ENCODE measurements around the gene WDR86. TPM values are rescaled to one million over a fixed set of nuclear protein-coding genes. Genes with fewer than 3 reads are reported as not detected.

Gene WDR86
- total and polyA plus RNA-seq, 2 of the 8 experiments (the other 6 are each of a cell fraction or from before 2014, with no cell fraction given) = 12.7 to 15.8 TPM

DNA sequence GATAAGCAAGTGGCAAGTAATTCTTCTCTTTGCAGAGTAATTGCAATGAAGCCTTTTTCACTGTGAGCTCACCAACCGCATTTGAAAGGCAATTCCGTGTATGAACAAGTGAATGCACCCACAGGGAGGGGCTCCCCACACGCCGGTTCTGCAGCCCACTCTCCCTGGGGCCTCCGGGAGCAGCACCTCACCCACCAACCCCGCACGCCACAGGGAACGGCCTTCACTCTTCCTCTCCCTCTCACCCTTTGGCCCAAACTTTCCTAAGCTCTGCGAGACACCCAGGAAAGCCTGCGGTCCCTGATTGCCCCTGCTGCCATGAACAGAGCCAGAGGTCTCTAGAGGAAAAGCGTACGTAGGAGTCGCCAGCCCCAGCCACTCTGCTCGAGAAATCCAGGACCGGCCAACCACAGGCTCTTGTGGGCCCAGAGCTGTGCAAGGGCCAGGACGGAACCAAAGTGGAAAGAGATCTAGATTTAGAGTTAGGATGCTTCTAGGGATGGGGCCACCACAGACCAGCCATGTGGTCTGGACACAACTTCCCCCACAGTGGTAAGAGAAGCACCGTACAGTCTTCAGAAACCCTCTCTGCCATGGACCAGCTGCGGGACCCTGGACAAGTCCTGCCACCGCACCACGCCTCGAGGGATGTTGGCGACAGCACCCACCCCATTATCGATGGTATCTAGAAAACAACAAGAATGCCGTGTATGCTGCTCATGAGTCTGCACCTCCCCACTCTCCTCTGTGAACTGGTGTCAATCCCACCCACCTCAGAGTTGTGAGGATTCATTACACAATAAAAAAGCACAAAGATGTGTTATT lies 3.6 kb downstream of the WDR86 start (continued):
- TF ChIP-seq, protein P1, sequence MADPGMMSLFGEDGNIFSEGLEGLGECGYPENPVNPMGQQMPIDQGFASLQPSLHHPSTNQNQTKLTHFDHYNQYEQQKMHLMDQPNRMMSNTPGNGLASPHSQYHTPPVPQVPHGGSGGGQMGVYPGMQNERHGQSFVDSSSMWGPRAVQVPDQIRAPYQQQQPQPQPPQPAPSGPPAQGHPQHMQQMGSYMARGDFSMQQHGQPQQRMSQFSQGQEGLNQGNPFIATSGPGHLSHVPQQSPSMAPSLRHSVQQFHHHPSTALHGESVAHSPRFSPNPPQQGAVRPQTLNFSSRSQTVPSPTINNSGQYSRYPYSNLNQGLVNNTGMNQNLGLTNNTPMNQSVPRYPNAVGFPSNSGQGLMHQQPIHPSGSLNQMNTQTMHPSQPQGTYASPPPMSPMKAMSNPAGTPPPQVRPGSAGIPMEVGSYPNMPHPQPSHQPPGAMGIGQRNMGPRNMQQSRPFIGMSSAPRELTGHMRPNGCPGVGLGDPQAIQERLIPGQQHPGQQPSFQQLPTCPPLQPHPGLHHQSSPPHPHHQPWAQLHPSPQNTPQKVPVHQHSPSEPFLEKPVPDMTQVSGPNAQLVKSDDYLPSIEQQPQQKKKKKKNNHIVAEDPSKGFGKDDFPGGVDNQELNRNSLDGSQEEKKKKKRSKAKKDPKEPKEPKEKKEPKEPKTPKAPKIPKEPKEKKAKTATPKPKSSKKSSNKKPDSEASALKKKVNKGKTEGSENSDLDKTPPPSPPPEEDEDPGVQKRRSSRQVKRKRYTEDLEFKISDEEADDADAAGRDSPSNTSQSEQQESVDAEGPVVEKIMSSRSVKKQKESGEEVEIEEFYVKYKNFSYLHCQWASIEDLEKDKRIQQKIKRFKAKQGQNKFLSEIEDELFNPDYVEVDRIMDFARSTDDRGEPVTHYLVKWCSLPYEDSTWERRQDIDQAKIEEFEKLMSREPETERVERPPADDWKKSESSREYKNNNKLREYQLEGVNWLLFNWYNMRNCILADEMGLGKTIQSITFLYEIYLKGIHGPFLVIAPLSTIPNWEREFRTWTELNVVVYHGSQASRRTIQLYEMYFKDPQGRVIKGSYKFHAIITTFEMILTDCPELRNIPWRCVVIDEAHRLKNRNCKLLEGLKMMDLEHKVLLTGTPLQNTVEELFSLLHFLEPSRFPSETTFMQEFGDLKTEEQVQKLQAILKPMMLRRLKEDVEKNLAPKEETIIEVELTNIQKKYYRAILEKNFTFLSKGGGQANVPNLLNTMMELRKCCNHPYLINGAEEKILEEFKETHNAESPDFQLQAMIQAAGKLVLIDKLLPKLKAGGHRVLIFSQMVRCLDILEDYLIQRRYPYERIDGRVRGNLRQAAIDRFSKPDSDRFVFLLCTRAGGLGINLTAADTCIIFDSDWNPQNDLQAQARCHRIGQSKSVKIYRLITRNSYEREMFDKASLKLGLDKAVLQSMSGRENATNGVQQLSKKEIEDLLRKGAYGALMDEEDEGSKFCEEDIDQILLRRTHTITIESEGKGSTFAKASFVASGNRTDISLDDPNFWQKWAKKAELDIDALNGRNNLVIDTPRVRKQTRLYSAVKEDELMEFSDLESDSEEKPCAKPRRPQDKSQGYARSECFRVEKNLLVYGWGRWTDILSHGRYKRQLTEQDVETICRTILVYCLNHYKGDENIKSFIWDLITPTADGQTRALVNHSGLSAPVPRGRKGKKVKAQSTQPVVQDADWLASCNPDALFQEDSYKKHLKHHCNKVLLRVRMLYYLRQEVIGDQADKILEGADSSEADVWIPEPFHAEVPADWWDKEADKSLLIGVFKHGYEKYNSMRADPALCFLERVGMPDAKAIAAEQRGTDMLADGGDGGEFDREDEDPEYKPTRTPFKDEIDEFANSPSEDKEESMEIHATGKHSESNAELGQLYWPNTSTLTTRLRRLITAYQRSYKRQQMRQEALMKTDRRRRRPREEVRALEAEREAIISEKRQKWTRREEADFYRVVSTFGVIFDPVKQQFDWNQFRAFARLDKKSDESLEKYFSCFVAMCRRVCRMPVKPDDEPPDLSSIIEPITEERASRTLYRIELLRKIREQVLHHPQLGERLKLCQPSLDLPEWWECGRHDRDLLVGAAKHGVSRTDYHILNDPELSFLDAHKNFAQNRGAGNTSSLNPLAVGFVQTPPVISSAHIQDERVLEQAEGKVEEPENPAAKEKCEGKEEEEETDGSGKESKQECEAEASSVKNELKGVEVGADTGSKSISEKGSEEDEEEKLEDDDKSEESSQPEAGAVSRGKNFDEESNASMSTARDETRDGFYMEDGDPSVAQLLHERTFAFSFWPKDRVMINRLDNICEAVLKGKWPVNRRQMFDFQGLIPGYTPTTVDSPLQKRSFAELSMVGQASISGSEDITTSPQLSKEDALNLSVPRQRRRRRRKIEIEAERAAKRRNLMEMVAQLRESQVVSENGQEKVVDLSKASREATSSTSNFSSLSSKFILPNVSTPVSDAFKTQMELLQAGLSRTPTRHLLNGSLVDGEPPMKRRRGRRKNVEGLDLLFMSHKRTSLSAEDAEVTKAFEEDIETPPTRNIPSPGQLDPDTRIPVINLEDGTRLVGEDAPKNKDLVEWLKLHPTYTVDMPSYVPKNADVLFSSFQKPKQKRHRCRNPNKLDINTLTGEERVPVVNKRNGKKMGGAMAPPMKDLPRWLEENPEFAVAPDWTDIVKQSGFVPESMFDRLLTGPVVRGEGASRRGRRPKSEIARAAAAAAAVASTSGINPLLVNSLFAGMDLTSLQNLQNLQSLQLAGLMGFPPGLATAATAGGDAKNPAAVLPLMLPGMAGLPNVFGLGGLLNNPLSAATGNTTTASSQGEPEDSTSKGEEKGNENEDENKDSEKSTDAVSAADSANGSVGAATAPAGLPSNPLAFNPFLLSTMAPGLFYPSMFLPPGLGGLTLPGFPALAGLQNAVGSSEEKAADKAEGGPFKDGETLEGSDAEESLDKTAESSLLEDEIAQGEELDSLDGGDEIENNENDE (IDR thresholded peaks at IDR 0.05; ENCODE audit: insufficient replicate concordance, low read length) = no peak
